GM23248 (cell line): Measurements from ENCODE around the gene CBY3. TPM values are rescaled to one million over a fixed set of nuclear protein-coding genes. Genes with fewer than 3 reads are reported as not detected.

Source experiments
- DNase-seq: peaks from one replicate; pipeline ENCODE4 v3.0.0-alpha.2; 2015
- H2AFZ ChIP-seq: fragments of 200-600 bp; sonication (generic); 2 replicates; pipeline ENCODE4 v1.6.1; 2016; ENCODE audit warnings: antibody characterized with exemption
- H3F3A ChIP-seq: fragments of 200-600 bp; sonication (generic); 2 replicates; pipeline ENCODE4 v1.6.1; 2016; ENCODE audit warnings: mild to moderate bottlenecking, antibody characterized with exemption, mixed run types; ENCODE audit not compliant: insufficient read depth
- H3K27ac ChIP-seq: fragments of 200-600 bp; sonication (generic); 2 replicates; pipeline ENCODE4 v1.5.1; 2016; ENCODE audit warnings: mild to moderate bottlenecking
- H3K27me3 ChIP-seq: fragments of 200-600 bp; sonication (generic); replicated peaks from 2 replicates; pipeline ENCODE4 v1.6.1; 2016; ENCODE audit warnings: mild to moderate bottlenecking; ENCODE audit not compliant: insufficient read depth
- H3K36me3 ChIP-seq: fragments of 200-600 bp; sonication (generic); 2 replicates; pipeline ENCODE4 v1.6.1; 2016; ENCODE audit warnings: low read depth, mild to moderate bottlenecking
- H3K4me1 ChIP-seq: fragments of 200-600 bp; sonication (generic); 2 replicates; pipeline ENCODE4 v1.6.1; 2016; ENCODE audit warnings: mild to moderate bottlenecking; ENCODE audit not compliant: insufficient read depth
- H3K4me2 ChIP-seq: fragments of 200-600 bp; sonication (generic); one replicate; pipeline ENCODE4 v1.6.1; 2016; ENCODE audit warnings: mild to moderate bottlenecking; ENCODE audit not compliant: unreplicated experiment
- H3K4me3 ChIP-seq: fragments of 200-600 bp; sonication (generic); 2 replicates; pipeline ENCODE4 v1.5.1; 2016; ENCODE audit warnings: mild to moderate bottlenecking
- H3K79me2 ChIP-seq: fragments of 200-600 bp; sonication (generic); 2 replicates; pipeline ENCODE4 v1.6.1; 2016; ENCODE audit warnings: mild to moderate bottlenecking; ENCODE audit not compliant: insufficient read depth
- H3K9ac ChIP-seq: fragments of 200-600 bp; sonication (generic); 2 replicates; pipeline ENCODE4 v1.6.1; 2016; ENCODE audit warnings: mild to moderate bottlenecking
- H3K9me2 ChIP-seq: fragments of 200-600 bp; sonication (generic); 2 replicates; pipeline ENCODE4 v1.6.1; 2016; ENCODE audit warnings: mixed run types, mild to moderate bottlenecking, moderate library complexity; ENCODE audit not compliant: insufficient read depth
- H3K9me3 ChIP-seq: fragments of 200-600 bp; sonication (generic); one replicate; pipeline ENCODE4 v1.6.1; 2017; ENCODE audit warnings: low read depth
- H4K20me1 ChIP-seq: fragments of 200-600 bp; sonication (generic); 2 replicates; pipeline ENCODE4 v1.6.0; 2016; ENCODE audit not compliant: insufficient read depth
- EZH2 ChIP-seq: fragments of 200-600 bp; sonication (generic); IDR thresholded peaks from 2 replicates; pipeline ENCODE4 v1.6.1; 2018; ENCODE audit warnings: antibody characterized with exemption, mild to moderate bottlenecking; ENCODE audit not compliant: insufficient read depth, poor library complexity, severe bottlenecking
- EZH2phosphoT487 ChIP-seq: fragments of 200-600 bp; sonication (generic); IDR thresholded peaks from 2 replicates; pipeline ENCODE4 v1.6.1; 2018; ENCODE audit warnings: antibody characterized with exemption, moderate library complexity, mild to moderate bottlenecking, low read depth; ENCODE audit not compliant: insufficient read depth
- WGBS, 2 experiments: methylation state at CpG; one replicate each; pipeline ENCODE4 v1.1.6; 2015 to 2017; ENCODE audit warnings: low lambda C conversion rate in 2 of 2, low coverage in 1 of 2; ENCODE audit errors: missing lambda C conversion rate in 2 of 2; 5-methylcytosine and 5-hydroxymethylcytosine counted together
- in situ Hi-C: fragments of 300-500 bp; cut with MboI; formaldehyde crosslinking; loops from 2 replicates; pipeline ENCODE4 v1.15.0; 2020
- polyA plus RNA-seq: library from polyadenylated mRNA; unstranded; fragments of >200 nt; fragmentation: Nextera tagmentation; extraction: Ambion mirVana; gene quantifications from 2 replicates; pipeline ENCODE4 v1.2.1, GENCODE V29; 2016
- total RNA-seq: library from RNA; depleted of rRNA; stranded (reverse); fragments of >200 nt; shearing (Covaris generic); gene quantifications from 2 replicates; pipeline ENCODE4 v1.2.3, GENCODE V29; 2014

Gene CBY3
- total and polyA plus RNA-seq, 2 experiments from 2014 or later = 0.43 TPM; not detected in 1

DNA sequence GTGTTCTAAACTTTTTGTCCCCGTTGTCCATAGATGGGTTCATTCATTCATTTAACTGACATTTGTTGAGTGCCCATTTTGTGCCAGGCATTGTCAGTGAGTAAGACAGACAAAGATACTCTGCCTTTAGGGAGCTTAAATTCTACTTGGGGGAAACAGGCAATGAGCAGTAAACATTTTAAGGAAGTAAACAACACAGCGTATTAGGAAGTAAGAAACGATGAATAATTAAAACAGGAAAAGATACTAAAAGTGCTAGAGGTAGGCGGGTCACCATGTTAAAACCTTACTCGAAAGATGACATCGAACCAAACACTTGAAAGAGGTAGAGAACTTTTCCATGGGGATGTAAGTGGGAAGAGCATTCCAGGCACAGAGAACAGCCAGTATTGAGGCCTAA lies 46.3 kb upstream of the CBY3 start:
- Histone ChIP-seq H3K9me2 (no peaks in the 10 kb centered on the region), H3K9me3 (no peaks in the 10 kb centered on the region), H3K9ac (no peak overlapping the region), H3K4me3 (no peak overlapping the region), H3K36me3 (peaks cover 84% of the 10 kb centered on the region), H3K4me2 (no peak overlapping the region), H3K4me1 (peaks cover 12% of the 10 kb centered on the region), H2AFZ (no peak overlapping the region), H3F3A (peaks cover 84% of the 10 kb centered on the region), H3K27ac (no peak overlapping the region), H3K27me3 (no peaks in the 10 kb centered on the region), H3K79me2 (peaks cover 46% of the 10 kb centered on the region), H4K20me1 (no peaks in the 10 kb centered on the region)
- in situ Hi-C loops = no loop called here
- TF ChIP-seq EZH2phosphoT487 (no peak), EZH2 (no peak)
- 94 to 97% methylated on average over 6 of the region's 6 CpGs for WGBS, 2 experiments
- no peak for DNase-seq

DNA sequence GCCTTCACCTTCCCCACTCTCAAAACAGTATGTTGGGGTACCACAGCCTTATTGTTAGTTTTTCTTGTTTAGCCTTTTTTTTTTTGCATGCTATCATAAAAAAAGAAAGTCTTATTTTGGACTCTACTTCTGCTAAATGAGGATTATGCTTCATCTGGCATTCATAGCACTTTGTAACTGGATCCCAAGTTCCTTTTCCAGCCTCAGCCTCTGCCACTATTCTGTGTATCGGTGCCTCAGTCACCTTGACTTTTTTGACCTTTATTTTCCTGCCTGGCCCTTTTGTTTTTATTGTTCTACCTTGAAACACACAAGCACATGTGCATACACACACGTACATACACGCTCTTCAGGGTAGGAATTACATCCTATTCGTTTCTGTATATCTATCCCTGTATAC lies 43.3 kb upstream of the CBY3 start:
- TF ChIP-seq EZH2phosphoT487 (no peak), EZH2 (no peak)
- H3K9me2 ChIP-seq = no peaks in the 10 kb centered on the region
- H3K36me3 ChIP-seq = peaks cover 92% of the 10 kb centered on the region
- no peaks in the 10 kb centered on the region for H3K4me1 ChIP-seq
- H3K27me3 ChIP-seq = no peaks in the 10 kb centered on the region
- no peak for DNase-seq
- in situ Hi-C loops = no loop called here
- no peak overlapping the region for H3K27ac ChIP-seq
- H3F3A ChIP-seq = peaks cover 64% of the 10 kb centered on the region
- H3K9me3 ChIP-seq = no peaks in the 10 kb centered on the region
- H3K79me2 ChIP-seq = peaks cover 66% of the 10 kb centered on the region
- H3K4me3 ChIP-seq = no peak overlapping the region
- H4K20me1 ChIP-seq = no peaks in the 10 kb centered on the region
- no peak overlapping the region for H3K4me2 ChIP-seq
- no peak overlapping the region for H2AFZ ChIP-seq
- 92 to 95% methylated on average over 4 of the region's 4 CpGs for WGBS, 2 experiments
- no peak overlapping the region for H3K9ac ChIP-seq

DNA sequence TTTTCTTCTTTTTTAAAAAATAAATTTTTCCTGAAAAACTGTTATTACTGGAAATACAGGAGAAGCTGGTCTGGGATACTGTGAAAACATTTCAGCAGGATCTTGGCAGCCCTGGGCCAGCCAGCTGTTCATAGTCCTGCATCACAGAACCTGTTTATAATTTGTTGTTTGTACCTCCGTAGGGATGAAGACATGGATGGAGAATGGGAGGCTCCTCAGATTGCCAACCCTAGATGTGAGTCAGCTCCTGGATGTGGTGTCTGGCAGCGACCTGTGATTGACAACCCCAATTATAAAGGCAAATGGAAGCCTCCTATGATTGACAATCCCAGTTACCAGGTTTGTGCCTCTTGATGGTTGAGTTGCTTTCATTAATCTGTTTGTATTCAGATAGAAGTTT lies 39.4 kb upstream of the CBY3 start:
- no peaks in the 10 kb centered on the region for H3K4me1 ChIP-seq
- H3K4me2 ChIP-seq = no peak overlapping the region
- no peaks in the 10 kb centered on the region for H3K9me2 ChIP-seq
- H4K20me1 ChIP-seq = no peaks in the 10 kb centered on the region
- no peaks in the 10 kb centered on the region for H3K27me3 ChIP-seq
- 60 to 70% methylated on average over 2 of the region's 2 CpGs for WGBS, 2 experiments
- H3K36me3 ChIP-seq = peaks cover 69% of the 10 kb centered on the region
- peaks cover 51% of the 10 kb centered on the region for H3F3A ChIP-seq
- TF ChIP-seq EZH2phosphoT487 (no peak), EZH2 (no peak)
- no peak overlapping the region for H3K27ac ChIP-seq
- no peak for DNase-seq
- no peak overlapping the region for H2AFZ ChIP-seq
- in situ Hi-C loops = no loop called here
- no peak overlapping the region for H3K9ac ChIP-seq
- H3K79me2 ChIP-seq = peaks cover 94% of the 10 kb centered on the region
- H3K9me3 ChIP-seq = no peaks in the 10 kb centered on the region
- no peak overlapping the region for H3K4me3 ChIP-seq

DNA sequence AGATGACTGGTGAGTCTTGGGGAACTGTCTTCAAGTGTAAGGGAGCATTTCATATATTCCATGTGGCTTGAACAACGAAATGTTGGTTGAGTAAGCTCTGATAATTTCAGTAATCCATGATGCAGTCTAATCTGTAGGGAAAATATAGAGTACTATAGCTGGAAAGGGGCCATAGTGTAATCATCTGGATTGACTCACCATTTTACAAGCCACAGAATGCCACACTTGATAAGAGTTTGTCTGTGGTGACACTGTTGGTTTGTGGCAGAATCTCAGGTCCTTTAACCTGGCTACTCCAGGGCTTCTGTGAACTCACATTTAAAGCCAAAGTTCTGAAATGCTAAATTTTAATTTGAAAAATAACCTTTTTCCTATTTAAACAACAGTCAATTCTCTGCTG lies 35.5 kb upstream of the CBY3 start:
- 80 to 94% methylated on average over 1 of the region's 1 CpG for WGBS, 2 experiments

More for the DNA sequence above, 35.5 kb upstream of the CBY3 start:
- Histone ChIP-seq H4K20me1 (no peaks in the 10 kb centered on the region), H3K4me1 (no peaks in the 10 kb centered on the region), H3K36me3 (peaks cover 51% of the 10 kb centered on the region), H3F3A (peaks cover 28% of the 10 kb centered on the region; the same call in 1 of the 2 replicates), H3K4me2 (no peak overlapping the region), H3K9me3 (no peaks in the 10 kb centered on the region), H3K27me3 (no peaks in the 10 kb centered on the region), H3K9me2 (no peaks in the 10 kb centered on the region), H3K4me3 (no peak overlapping the region), H3K9ac (no peak overlapping the region), H2AFZ (no peak overlapping the region), H3K79me2 (peaks cover 97% of the 10 kb centered on the region), H3K27ac (peak overlapping the region; percentile 14; the same call in 1 of the 2 replicates)
- no peak for TF ChIP-seq EZH2
- TF ChIP-seq EZH2phosphoT487 = no peak
- DNase-seq = peak; percentile 25
- in situ Hi-C loops = no loop called here
